ACC112 (cell line): ENCODE data around the gene NCKIPSD.

Experiments
- H2AFZ ChIP-seq: fragments of 200-600 bp; sonication (generic); one replicate; pipeline ENCODE4 v1.6.0; 2017; ENCODE audit warnings: antibody characterized with exemption, low read length; ENCODE audit not compliant: unreplicated experiment
- H3K27ac ChIP-seq: fragments of 200-600 bp; sonication (generic); 2 replicates; pipeline ENCODE4 v1.5.1; 2014; ENCODE audit warnings: low read depth, mild to moderate bottlenecking, antibody characterized with exemption, low read length, moderate library complexity
- H3K27me3 ChIP-seq: fragments of 200-600 bp; sonication (generic); 2 replicates; pipeline ENCODE4 v1.6.1; 2014; ENCODE audit warnings: mild to moderate bottlenecking, antibody characterized with exemption, low read length, moderate library complexity, mixed read lengths; ENCODE audit not compliant: insufficient read depth
- H3K36me3 ChIP-seq: fragments of 200-600 bp; sonication (generic); 2 replicates; pipeline ENCODE4 v1.6.1; 2016; ENCODE audit warnings: mild to moderate bottlenecking, antibody characterized with exemption, low read length, moderate library complexity, mixed read lengths; ENCODE audit not compliant: insufficient read depth
- H3K4me1 ChIP-seq: fragments of 200-600 bp; sonication (generic); one replicate; pipeline ENCODE4 v1.6.1; 2016; ENCODE audit warnings: low read length, mixed read lengths; ENCODE audit not compliant: insufficient read depth, unreplicated experiment, control insufficient read depth
- H3K4me3 ChIP-seq: fragments of 200-600 bp; sonication (generic); 2 replicates; pipeline ENCODE4 v1.5.1; 2014; ENCODE audit warnings: mild to moderate bottlenecking, low read depth, low read length
- H3K79me2 ChIP-seq: fragments of 200-600 bp; sonication (generic); one replicate; pipeline ENCODE4 v1.6.0; 2016; ENCODE audit warnings: low read length; ENCODE audit not compliant: control insufficient read depth, unreplicated experiment, insufficient read depth

The NCKIPSD gene

DNA sequence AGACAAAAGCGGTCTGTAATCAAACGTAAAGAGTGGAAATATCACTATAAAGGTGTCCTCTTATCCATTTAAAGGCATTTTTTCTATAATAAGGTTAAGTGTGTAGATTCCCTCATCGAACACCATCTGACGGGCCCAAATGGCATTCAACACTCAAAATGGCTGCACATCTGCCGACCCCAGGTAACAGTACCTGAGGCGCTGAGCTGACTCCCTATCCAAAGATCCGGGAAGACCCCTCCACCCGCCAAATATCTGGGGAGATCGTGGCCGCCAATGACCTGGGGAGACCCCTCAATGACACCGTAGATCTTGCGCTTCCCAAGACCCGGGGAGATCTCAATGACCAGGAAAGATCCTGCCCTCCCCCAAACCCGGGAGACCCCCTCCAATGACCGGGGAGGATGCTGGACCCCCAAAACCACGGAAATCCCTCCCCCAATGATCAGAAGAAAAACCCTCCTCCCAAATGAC lies 30.8 kb upstream of the NCKIPSD start:
- H3K36me3 ChIP-seq = peaks cover 3% of the 10 kb centered on the region; the same call in 1 of the 2 replicates
- H3K4me1 ChIP-seq = peaks cover 14% of the 10 kb centered on the region
- H3K27ac ChIP-seq = peak overlapping the region; percentile 45
- H3K27me3 ChIP-seq = no peaks in the 10 kb centered on the region
- peak overlapping the region; percentile 26 for H2AFZ ChIP-seq
- H3K4me3 ChIP-seq = peak overlapping the region; percentile 83
- peaks cover 51% of the 10 kb centered on the region for H3K79me2 ChIP-seq

DNA sequence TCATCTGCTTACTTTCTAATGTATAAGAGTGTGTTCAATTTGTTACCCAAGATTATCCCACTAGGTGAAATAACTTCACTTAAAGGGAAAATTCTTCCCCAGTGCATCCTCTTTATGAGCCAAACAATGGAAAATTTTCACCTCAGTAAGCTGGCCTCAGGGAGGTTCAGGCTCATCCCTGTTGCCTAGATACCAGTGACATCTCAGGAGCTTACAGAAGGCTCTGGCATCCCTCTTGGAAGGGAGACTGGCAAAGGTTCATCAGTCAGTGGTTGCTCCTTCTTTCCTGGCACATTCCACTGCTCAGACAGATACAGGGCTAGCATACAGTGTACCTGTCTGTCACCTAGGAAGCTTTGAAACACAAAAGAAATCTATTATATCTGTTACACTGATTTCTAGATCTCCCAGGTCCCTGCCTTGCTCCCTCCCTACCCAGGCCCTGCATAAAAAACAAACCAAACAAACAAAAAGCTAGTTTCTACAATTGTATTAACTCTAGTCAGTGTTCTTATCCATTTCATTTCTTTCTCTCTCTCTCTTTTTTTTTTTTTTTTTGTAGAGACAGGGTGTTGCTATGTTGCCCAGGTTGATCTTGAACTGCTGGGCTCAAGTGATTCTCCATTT lies 29.6 kb upstream of the NCKIPSD start:
- Histone ChIP-seq H3K79me2 (peaks cover 62% of the 10 kb centered on the region), H2AFZ (no peak overlapping the region), H3K27me3 (no peaks in the 10 kb centered on the region), H3K27ac (no peak overlapping the region), H3K4me1 (peaks cover 14% of the 10 kb centered on the region), H3K4me3 (peak overlapping the region; percentile 83), H3K36me3 (peaks cover 4% of the 10 kb centered on the region; the same call in 1 of the 2 replicates)

DNA sequence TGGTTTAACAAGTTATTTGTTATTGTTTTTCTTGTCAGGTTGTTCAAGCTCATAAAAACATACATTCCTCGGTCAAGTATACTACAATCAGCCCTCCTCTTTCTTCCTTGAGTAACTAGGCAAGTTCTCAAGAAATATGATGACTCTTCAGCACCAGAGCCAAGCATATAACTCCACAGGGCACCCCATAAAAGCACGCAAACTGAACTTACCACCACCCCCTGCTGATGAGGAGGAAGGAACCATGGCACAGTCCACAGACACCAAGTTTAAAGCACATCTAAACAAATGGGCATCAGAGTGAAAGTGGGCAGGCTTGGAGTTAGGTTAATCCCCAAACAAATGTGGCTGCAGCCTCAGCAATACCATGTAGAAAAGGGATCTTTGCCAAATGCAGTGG lies 26.0 kb upstream of the NCKIPSD start:
- peaks cover 27% of the 10 kb centered on the region for H3K4me1 ChIP-seq
- peaks cover 91% of the 10 kb centered on the region for H3K79me2 ChIP-seq
- H3K4me3 ChIP-seq = no peak overlapping the region
- no peak overlapping the region for H2AFZ ChIP-seq
- no peak overlapping the region for H3K27ac ChIP-seq
- no peaks in the 10 kb centered on the region for H3K27me3 ChIP-seq
- peaks cover 10% of the 10 kb centered on the region; the same call in 1 of the 2 replicates for H3K36me3 ChIP-seq

DNA sequence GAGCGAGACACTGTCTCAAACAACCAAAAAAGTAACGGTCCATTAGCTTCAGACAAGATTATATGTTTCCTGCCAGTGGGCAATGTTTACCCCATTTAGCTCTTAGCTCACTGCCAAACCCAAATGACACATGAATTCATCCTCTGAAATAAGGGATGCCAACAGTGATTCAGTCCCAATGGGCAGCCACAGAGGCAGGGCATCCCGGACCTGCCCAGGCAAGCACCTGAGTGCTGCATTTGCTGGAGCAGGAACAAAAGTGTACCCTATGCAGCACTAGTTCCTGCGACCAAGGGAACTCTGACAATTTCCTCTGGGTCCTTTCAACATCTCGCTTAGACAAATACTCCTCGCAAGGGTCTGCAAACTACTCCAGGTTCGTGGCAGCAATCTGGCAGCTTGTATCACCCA lies 23.3 kb upstream of the NCKIPSD start:
- H3K4me1 ChIP-seq = peaks cover 13% of the 10 kb centered on the region
- H3K4me3 ChIP-seq = no peak overlapping the region
- peak overlapping the region; percentile 62 for H3K27ac ChIP-seq
- H3K36me3 ChIP-seq = peaks cover 13% of the 10 kb centered on the region; the same call in 1 of the 2 replicates
- no peaks in the 10 kb centered on the region for H3K27me3 ChIP-seq
- peaks cover 87% of the 10 kb centered on the region for H3K79me2 ChIP-seq
- H2AFZ ChIP-seq = no peak overlapping the region

DNA sequence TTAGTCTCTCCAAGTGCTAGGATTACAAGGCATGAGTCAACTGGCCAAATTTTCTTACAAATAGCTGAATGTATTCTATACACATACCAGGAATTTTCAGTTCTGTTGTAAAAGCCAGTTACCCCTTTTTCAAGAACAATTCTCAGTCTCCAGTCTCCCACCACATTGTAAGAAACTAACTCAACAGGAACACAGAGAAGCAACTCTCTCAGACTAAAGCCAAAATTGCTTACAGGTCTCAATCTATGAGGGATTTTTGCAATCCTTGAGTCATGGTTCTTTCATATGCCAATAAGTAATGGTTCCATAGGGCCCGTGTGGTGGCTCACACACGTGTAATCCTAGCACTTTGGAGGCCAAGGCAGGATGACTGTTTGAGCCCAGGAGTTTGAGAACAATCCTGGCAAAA lies 22.8 kb upstream of the NCKIPSD start:
- Histone ChIP-seq H2AFZ (no peak overlapping the region), H3K79me2 (peaks cover 84% of the 10 kb centered on the region), H3K27me3 (no peaks in the 10 kb centered on the region), H3K4me1 (peaks cover 13% of the 10 kb centered on the region), H3K36me3 (peaks cover 14% of the 10 kb centered on the region; the same call in 1 of the 2 replicates), H3K4me3 (no peak overlapping the region), H3K27ac (peak overlapping the region; percentile 62)

DNA sequence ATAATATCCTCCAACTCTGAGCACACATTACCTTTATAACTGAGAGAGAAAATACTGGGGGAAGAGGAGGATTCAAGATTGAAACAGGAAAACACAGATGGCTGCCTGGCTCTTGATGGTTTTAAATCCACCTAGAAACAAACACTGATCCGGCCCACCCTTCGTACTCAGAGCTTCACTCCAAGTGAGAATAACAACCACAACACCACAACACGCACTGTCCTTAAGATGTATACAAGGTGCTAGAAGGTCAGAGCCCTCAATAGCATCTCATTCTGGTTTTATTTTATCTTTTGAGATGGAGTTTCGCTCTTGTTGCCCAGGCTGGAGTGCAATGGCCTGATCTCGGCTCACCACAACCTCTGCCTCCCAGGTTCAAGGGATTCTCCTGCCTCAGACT lies 21.4 kb upstream of the NCKIPSD start:
- Histone ChIP-seq H3K4me1 (peaks cover 13% of the 10 kb centered on the region), H3K79me2 (peaks cover 83% of the 10 kb centered on the region), H3K27ac (no peak overlapping the region), H3K36me3 (peaks cover 20% of the 10 kb centered on the region; the same call in 1 of the 2 replicates), H3K4me3 (no peak overlapping the region), H3K27me3 (no peaks in the 10 kb centered on the region), H2AFZ (no peak overlapping the region)

DNA sequence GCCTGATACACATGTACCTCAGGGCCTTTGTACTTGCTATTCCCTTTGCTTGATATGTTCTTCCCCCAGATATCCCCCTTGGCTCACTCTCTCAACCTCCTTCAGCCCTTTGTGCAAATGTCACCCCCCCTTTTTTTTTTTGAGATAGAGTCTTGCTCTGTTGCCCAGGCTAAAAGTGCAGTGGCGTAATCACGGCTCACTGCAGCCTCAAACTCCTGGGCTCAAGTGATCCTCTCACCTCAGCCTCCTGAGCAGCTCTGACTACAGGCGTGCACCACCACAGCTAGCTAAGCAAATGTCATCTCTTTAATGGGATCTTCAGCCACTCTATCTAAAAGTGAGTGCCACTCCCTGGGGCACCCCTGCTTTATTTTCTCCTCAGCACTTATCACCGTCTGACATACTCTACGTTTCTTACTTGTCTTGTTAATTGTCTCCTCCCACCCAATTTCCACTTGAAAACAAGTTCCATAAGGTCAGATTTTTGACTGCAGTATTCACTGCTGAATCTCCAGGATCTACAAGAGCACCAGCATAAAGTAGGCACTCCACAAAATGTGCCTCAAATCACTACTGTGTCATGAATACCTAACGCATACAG lies 16.7 kb upstream of the NCKIPSD start:
- H2AFZ ChIP-seq = no peak overlapping the region
- no peak overlapping the region for H3K4me3 ChIP-seq
- no peaks in the 10 kb centered on the region for H3K27me3 ChIP-seq
- H3K27ac ChIP-seq = no peak overlapping the region
- peaks cover 9% of the 10 kb centered on the region for H3K4me1 ChIP-seq
- H3K79me2 ChIP-seq = peaks cover 81% of the 10 kb centered on the region
- H3K36me3 ChIP-seq = peaks cover 16% of the 10 kb centered on the region; the same call in 1 of the 2 replicates

DNA sequence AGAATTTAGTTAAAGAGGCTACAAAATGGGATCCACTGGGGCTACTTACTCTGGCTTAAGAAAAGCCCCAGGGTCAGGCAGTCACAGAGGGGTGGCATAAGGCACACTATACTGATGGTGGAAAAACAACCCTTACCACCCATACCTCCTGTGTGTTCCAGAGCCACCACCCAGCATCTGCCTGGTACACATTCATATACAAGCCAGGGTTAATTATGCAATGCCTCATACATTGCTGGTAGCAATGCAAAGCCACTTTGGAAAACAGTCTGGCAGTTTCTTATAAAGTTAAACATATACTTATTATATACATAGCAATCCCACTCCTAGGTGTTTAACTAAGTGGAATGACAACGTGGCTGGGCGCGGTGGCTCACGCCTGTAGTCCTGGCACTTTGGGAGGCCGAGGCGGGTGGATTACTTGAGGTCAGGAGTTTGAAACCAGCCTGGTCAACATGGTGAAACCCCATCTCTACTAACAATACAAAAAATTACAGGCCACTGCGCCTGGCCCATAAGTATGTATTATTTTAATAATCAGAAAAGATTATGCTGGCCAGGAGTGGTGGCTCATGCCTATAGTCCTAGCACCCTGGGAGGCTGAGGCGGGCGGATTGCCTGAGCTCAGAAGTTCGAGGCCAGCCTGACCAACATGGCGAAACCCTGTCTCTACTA lies 15.2 kb upstream of the NCKIPSD start:
- Histone ChIP-seq H2AFZ (no peak overlapping the region), H3K79me2 (peaks cover 75% of the 10 kb centered on the region), H3K4me1 (peaks cover 18% of the 10 kb centered on the region), H3K36me3 (peaks cover 13% of the 10 kb centered on the region; the same call in 1 of the 2 replicates), H3K27ac (no peak overlapping the region), H3K27me3 (no peaks in the 10 kb centered on the region), H3K4me3 (no peak overlapping the region)

DNA sequence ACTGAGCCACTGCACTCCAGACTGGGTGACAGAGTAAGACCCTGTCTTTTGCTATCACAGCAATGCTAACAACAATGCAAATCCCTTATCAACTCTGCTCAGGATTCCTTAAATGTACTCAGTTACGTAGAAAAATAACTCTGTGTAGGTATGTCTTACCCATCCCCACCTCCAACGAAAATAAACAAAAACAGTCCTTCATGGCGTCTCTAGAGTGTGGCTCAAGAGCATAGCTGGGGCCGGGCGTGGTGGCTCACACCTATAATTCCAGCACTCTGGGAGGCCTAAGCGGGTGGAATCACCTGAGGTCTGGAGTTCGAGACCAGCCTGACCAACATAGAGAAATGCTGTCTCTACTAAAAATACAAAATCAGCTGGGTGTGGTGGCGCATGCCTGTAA lies 13.2 kb upstream of the NCKIPSD start:
- Histone ChIP-seq H3K27me3 (no peaks in the 10 kb centered on the region), H3K36me3 (peaks cover 6% of the 10 kb centered on the region; the same call in 1 of the 2 replicates), H3K4me3 (no peak overlapping the region), H3K4me1 (peaks cover 30% of the 10 kb centered on the region), H3K79me2 (peaks cover 63% of the 10 kb centered on the region), H2AFZ (no peak overlapping the region), H3K27ac (no peak overlapping the region)

DNA sequence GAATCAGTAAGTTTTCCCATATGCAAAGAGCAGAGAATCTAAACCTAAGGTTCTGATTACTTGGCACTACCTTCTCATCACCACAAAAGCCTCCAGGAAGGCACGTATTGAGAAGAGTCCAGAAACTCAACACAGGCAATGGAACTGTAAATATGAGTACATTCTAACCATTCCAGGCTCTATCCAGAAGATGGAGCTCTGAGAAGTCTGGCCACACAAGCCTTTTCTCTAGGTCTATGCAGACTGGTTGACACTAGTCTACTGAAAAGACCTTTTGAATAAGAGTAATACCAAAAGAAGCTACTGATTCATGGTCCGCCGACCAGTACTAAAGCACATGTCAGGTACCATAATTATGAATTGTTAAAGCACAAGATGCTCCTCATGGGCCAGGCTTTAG lies 12.2 kb upstream of the NCKIPSD start:
- Histone ChIP-seq H3K79me2 (peaks cover 69% of the 10 kb centered on the region), H2AFZ (no peak overlapping the region), H3K4me1 (peaks cover 39% of the 10 kb centered on the region), H3K27me3 (no peaks in the 10 kb centered on the region), H3K36me3 (peaks cover 5% of the 10 kb centered on the region; the same call in 1 of the 2 replicates), H3K27ac (no peak overlapping the region), H3K4me3 (no peak overlapping the region)
